Measurements from ENCODE around the gene EIF4A2. TPM values are rescaled to one million over a fixed set of nuclear protein-coding genes. Genes with fewer than 3 reads are reported as not detected.
A peak's percentile ranks its signal among the peaks of the same experiment; 100 is the strongest.

Gene EIF4A2
- total and polyA plus RNA-seq, 9 of the 15 experiments (the other 6 are each of a cell fraction or from before 2014, with no cell fraction given): 307 to 754 (median 435) TPM

DNA sequence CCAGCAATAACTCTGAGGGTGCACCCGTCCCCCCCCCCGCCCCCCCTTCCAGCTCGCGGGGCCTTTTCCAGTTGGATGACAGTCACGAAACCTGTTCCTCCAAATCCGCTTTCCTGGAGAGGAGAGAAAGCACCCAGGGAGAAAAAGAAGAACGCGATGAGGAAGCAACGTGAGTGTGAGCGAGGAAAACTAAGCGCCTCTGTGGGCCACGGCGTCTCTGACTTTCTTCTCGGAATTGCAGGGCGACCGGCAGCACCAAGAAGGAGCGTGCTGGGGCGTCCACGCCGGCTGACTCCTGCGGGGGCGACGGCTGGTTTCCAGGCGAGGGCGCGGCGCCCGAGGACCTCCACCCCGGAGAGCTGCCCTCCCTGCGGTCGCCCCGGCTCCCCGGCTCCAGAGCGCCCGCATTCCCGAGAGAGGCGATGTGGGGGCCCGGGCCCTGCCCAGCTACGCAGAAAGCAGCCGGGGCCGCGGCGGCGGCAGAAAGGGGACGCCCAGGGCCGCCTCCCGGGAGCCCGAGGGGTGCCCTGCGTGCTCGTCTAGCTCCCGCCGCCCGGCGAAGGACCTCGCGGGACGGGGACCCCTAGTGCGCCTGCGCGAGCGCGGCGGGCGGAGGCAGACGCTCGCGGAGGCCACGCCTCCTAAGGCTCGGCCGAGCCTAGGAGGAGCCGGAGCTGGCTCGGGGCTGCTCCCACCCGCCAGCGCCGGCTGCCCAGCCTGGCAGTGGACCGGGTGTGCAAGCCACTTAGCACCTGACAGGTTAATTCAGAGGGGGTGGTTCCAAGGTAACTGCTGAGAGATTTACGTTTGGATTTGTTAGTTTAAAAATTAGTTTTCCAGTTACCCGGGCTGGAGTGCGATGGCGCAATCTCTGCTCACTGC lies 43.8 kb downstream of the EIF4A2 start (continued):
- no peak for TF ChIP-seq PTTG1 (tag; IDR thresholded peaks at IDR 0.05; ENCODE audit: low read depth)
- TF ChIP-seq, protein P1, sequence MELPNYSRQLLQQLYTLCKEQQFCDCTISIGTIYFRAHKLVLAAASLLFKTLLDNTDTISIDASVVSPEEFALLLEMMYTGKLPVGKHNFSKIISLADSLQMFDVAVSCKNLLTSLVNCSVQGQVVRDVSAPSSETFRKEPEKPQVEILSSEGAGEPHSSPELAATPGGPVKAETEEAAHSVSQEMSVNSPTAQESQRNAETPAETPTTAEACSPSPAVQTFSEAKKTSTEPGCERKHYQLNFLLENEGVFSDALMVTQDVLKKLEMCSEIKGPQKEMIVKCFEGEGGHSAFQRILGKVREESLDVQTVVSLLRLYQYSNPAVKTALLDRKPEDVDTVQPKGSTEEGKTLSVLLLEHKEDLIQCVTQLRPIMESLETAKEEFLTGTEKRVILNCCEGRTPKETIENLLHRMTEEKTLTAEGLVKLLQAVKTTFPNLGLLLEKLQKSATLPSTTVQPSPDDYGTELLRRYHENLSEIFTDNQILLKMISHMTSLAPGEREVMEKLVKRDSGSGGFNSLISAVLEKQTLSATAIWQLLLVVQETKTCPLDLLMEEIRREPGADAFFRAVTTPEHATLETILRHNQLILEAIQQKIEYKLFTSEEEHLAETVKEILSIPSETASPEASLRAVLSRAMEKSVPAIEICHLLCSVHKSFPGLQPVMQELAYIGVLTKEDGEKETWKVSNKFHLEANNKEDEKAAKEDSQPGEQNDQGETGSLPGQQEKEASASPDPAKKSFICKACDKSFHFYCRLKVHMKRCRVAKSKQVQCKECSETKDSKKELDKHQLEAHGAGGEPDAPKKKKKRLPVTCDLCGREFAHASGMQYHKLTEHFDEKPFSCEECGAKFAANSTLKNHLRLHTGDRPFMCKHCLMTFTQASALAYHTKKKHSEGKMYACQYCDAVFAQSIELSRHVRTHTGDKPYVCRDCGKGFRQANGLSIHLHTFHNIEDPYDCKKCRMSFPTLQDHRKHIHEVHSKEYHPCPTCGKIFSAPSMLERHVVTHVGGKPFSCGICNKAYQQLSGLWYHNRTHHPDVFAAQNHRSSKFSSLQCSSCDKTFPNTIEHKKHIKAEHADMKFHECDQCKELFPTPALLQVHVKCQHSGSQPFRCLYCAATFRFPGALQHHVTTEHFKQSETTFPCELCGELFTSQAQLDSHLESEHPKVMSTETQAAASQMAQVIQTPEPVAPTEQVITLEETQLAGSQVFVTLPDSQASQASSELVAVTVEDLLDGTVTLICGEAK (IDR thresholded peaks at IDR 0.05): no peak
- TF ChIP-seq, protein P1 (CRISPR knock-in tag; IDR thresholded peaks at IDR 0.05): no peak
- TF ChIP-seq, protein P2, sequence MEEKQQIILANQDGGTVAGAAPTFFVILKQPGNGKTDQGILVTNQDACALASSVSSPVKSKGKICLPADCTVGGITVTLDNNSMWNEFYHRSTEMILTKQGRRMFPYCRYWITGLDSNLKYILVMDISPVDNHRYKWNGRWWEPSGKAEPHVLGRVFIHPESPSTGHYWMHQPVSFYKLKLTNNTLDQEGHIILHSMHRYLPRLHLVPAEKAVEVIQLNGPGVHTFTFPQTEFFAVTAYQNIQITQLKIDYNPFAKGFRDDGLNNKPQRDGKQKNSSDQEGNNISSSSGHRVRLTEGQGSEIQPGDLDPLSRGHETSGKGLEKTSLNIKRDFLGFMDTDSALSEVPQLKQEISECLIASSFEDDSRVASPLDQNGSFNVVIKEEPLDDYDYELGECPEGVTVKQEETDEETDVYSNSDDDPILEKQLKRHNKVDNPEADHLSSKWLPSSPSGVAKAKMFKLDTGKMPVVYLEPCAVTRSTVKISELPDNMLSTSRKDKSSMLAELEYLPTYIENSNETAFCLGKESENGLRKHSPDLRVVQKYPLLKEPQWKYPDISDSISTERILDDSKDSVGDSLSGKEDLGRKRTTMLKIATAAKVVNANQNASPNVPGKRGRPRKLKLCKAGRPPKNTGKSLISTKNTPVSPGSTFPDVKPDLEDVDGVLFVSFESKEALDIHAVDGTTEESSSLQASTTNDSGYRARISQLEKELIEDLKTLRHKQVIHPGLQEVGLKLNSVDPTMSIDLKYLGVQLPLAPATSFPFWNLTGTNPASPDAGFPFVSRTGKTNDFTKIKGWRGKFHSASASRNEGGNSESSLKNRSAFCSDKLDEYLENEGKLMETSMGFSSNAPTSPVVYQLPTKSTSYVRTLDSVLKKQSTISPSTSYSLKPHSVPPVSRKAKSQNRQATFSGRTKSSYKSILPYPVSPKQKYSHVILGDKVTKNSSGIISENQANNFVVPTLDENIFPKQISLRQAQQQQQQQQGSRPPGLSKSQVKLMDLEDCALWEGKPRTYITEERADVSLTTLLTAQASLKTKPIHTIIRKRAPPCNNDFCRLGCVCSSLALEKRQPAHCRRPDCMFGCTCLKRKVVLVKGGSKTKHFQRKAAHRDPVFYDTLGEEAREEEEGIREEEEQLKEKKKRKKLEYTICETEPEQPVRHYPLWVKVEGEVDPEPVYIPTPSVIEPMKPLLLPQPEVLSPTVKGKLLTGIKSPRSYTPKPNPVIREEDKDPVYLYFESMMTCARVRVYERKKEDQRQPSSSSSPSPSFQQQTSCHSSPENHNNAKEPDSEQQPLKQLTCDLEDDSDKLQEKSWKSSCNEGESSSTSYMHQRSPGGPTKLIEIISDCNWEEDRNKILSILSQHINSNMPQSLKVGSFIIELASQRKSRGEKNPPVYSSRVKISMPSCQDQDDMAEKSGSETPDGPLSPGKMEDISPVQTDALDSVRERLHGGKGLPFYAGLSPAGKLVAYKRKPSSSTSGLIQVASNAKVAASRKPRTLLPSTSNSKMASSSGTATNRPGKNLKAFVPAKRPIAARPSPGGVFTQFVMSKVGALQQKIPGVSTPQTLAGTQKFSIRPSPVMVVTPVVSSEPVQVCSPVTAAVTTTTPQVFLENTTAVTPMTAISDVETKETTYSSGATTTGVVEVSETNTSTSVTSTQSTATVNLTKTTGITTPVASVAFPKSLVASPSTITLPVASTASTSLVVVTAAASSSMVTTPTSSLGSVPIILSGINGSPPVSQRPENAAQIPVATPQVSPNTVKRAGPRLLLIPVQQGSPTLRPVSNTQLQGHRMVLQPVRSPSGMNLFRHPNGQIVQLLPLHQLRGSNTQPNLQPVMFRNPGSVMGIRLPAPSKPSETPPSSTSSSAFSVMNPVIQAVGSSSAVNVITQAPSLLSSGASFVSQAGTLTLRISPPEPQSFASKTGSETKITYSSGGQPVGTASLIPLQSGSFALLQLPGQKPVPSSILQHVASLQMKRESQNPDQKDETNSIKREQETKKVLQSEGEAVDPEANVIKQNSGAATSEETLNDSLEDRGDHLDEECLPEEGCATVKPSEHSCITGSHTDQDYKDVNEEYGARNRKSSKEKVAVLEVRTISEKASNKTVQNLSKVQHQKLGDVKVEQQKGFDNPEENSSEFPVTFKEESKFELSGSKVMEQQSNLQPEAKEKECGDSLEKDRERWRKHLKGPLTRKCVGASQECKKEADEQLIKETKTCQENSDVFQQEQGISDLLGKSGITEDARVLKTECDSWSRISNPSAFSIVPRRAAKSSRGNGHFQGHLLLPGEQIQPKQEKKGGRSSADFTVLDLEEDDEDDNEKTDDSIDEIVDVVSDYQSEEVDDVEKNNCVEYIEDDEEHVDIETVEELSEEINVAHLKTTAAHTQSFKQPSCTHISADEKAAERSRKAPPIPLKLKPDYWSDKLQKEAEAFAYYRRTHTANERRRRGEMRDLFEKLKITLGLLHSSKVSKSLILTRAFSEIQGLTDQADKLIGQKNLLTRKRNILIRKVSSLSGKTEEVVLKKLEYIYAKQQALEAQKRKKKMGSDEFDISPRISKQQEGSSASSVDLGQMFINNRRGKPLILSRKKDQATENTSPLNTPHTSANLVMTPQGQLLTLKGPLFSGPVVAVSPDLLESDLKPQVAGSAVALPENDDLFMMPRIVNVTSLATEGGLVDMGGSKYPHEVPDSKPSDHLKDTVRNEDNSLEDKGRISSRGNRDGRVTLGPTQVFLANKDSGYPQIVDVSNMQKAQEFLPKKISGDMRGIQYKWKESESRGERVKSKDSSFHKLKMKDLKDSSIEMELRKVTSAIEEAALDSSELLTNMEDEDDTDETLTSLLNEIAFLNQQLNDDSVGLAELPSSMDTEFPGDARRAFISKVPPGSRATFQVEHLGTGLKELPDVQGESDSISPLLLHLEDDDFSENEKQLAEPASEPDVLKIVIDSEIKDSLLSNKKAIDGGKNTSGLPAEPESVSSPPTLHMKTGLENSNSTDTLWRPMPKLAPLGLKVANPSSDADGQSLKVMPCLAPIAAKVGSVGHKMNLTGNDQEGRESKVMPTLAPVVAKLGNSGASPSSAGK (IDR thresholded peaks at IDR 0.05): peak; percentile 63

Data from K562 (cell line).